HepG2 (cell line): ENCODE measurements around the gene OASL. TPM values are rescaled to one million over a fixed set of nuclear protein-coding genes. Genes with fewer than 3 reads are reported as not detected.

Experiments used
- BCL6 ChIP-seq: IDR thresholded peaks from 2 replicates; pipeline ENCODE4 v1.6.1; 2016; ENCODE audit warnings: missing genetic modification reagents, missing compliant biosample characterization
- HNRNPL ChIP-seq: fragments of 200-400 bp; formaldehyde crosslinking; IDR thresholded peaks from 2 replicates; pipeline ENCODE4 v1.6.1; 2017; ENCODE audit warnings: mild to moderate bottlenecking, low read depth, low read length
- IRF9 ChIP-seq: sonication (generic); formaldehyde crosslinking; IDR thresholded peaks from 2 replicates; pipeline ENCODE4 v1.8.0; 2022; ENCODE audit warnings: missing genetic modification reagents, mild to moderate bottlenecking, borderline replicate concordance
- KDM3A ChIP-seq: IDR thresholded peaks from 2 replicates; pipeline ENCODE4 v1.6.1; 2018; ENCODE audit warnings: low read depth, missing compliant biosample characterization
- MBNL3 ChIP-seq: fragments of 250-450 bp; sonication (Bioruptor Pico); conservative IDR thresholded peaks from 2 replicates; pipeline ENCODE4 v1.8.0; 2022; ENCODE audit warnings: mild to moderate bottlenecking, inconsistent platforms
- PAF1 ChIP-seq: IDR thresholded peaks from 2 replicates; pipeline ENCODE4 v1.6.1; 2016; ENCODE audit warnings: missing genetic modification reagents, missing compliant biosample characterization
- POLR2AphosphoS5 ChIP-seq: IDR thresholded peaks from 2 replicates; pipeline ENCODE4 v1.6.1; 2012; ENCODE audit warnings: low read depth, low read length
- POLR2G ChIP-seq: fragments of 200-400 bp; formaldehyde crosslinking; IDR thresholded peaks from 2 replicates; pipeline ENCODE4 v1.6.1; 2018; ENCODE audit warnings: mild to moderate bottlenecking, low read depth, low read length, moderate library complexity
- RBM22 ChIP-seq: fragments of 200-400 bp; formaldehyde crosslinking; optimal IDR thresholded peaks from 2 replicates; pipeline ENCODE3; 2017; ENCODE audit warnings: mild to moderate bottlenecking, low read length, moderate library complexity
- RNF219 ChIP-seq: sonication (generic); formaldehyde crosslinking; IDR thresholded peaks from 2 replicates; pipeline ENCODE4 v1.5.0; 2020; ENCODE audit warnings: mild to moderate bottlenecking, missing genetic modification reagents
- SALL2 ChIP-seq: sonication (generic); formaldehyde crosslinking; IDR thresholded peaks from 2 replicates; pipeline ENCODE4 v1.8.1; 2023; ENCODE audit warnings: mild to moderate bottlenecking, missing genetic modification reagents, inconsistent platforms
- ZNF207 ChIP-seq: fragments of 450-650 bp; IDR thresholded peaks from 2 replicates; pipeline ENCODE4 v1.6.1; 2016; ENCODE audit warnings: antibody characterized with exemption, borderline replicate concordance
- ZNF263 ChIP-seq: sonication (generic); formaldehyde crosslinking; IDR thresholded peaks from 2 replicates; pipeline ENCODE4 v1.4.0; 2020; ENCODE audit warnings: missing genetic modification reagents
- ZNF292 ChIP-seq: sonication (generic); formaldehyde crosslinking; IDR thresholded peaks from 2 replicates; pipeline ENCODE4 v1.8.1; 2022; ENCODE audit warnings: mild to moderate bottlenecking, low read depth, missing genetic modification reagents, borderline replicate concordance
- ZNF572 ChIP-seq: sonication (generic); formaldehyde crosslinking; IDR thresholded peaks from 2 replicates; pipeline ENCODE4 v1.5.1; 2020; ENCODE audit warnings: mild to moderate bottlenecking, missing genetic modification reagents
- polyA plus RNA-seq, 8 experiments: library from polyadenylated mRNA; depleted of rRNA in 3 of 8; stranded (reverse) in 7 of 8; unstranded in 1 of 8; fragments of >200 nt; fragmentation: Illumina TruSeq in 4 of 8; extraction: Trizol in 4 of 8; gene quantifications; 2 replicates each; pipeline versions ENCODE4 v1.2.1 to v1.2.3, GENCODE V29; 2011 to 2016; ENCODE audit warnings: low read depth in 4 of 8, missing spikeins in 1 of 8, mixed read lengths in 1 of 8; ENCODE audit not compliant: insufficient read depth in 1 of 8
- total RNA-seq, 5 experiments: library from RNA; depleted of rRNA; stranded (reverse); fragments of >200 nt; fragmentation: Illumina TruSeq; extraction: Trizol; gene quantifications; 2 replicates each; pipeline ENCODE4 v1.2.3, GENCODE V29; 2016; ENCODE audit warnings: low read depth in 1 of 5
- TF ChIP-seq, protein P1 (sequence below): sonication (generic); formaldehyde crosslinking; IDR thresholded peaks from 2 replicates; pipeline ENCODE4 v1.4.0; 2020; ENCODE audit warnings: missing genetic modification reagents, mild to moderate bottlenecking, borderline replicate concordance
- TF ChIP-seq, protein P2 (sequence below): sonication (generic); formaldehyde crosslinking; IDR thresholded peaks from 2 replicates; pipeline ENCODE4 v1.4.0; 2020; ENCODE audit warnings: missing genetic modification reagents

The OASL gene
- total and polyA plus RNA-seq, 2 of the 13 experiments (the other 11 are each of a cell fraction or from before 2014, with no cell fraction given) = 0.11 to 0.22 TPM

DNA sequence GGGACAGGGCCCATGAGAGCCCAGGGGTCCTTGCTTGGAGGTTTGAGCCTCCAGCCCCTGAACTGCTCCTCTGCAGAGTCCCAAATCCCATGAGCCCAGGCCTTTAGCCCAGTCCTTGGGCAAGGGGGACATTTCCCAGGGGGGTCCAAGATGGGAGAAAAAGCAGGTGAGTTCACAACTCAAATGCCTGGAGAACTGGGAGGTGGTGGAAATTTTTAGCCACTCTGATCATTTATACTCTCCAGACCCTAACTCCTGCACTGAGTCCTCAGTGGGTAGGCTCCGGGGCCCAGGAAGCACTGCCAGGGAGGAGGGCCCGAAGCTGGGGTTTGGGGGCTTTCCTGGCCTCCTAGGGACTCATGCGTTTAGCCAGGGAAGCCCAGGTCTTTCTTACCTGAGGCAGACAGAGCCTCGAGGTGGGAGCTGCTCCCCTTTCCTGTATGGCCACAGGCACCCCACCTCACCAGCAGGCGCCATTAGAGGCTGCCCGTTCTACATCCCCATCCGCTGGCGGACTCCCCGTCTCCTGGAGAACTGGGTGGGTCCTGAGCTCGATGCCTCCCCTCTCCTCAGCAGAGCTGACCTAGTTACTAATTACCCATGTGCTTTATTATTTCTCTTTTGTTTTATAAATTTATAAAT is 59.7 kb downstream of the OASL start (continued):
- TF ChIP-seq MBNL3 (CRISPR knock-in tag) (0 out of 2 replicates have a peak, but pooled peaks have one; percentile 33), RBM22 (peak; percentile 78), RNF219 (peak; percentile 16; the same call in 1 of the 2 replicates), HNRNPL (0 out of 2 replicates have a peak, but pooled peaks have one; percentile 58), BCL6 (no peak), SALL2 (CRISPR knock-in tag) (0 out of 2 replicates have a peak, but pooled peaks have one; percentile 13), POLR2AphosphoS5 (peak; percentile 61; the same call in 1 of the 2 replicates), POLR2G (peak; percentile 71), ZNF263 (CRISPR knock-in tag) (0 out of 2 replicates have a peak, but pooled peaks have one; percentile 39), PAF1 (CRISPR knock-in tag) (0 out of 2 replicates have a peak, but pooled peaks have one; percentile 38), ZNF572 (CRISPR knock-in tag) (peak; percentile 26; the same call in 1 of the 2 replicates), ZNF207 (no peak), KDM3A (CRISPR knock-in tag) (no peak), IRF9 (0 out of 2 replicates have a peak, but pooled peaks have one; percentile 6), ZNF292 (no peak)
- TF ChIP-seq, protein P1, sequence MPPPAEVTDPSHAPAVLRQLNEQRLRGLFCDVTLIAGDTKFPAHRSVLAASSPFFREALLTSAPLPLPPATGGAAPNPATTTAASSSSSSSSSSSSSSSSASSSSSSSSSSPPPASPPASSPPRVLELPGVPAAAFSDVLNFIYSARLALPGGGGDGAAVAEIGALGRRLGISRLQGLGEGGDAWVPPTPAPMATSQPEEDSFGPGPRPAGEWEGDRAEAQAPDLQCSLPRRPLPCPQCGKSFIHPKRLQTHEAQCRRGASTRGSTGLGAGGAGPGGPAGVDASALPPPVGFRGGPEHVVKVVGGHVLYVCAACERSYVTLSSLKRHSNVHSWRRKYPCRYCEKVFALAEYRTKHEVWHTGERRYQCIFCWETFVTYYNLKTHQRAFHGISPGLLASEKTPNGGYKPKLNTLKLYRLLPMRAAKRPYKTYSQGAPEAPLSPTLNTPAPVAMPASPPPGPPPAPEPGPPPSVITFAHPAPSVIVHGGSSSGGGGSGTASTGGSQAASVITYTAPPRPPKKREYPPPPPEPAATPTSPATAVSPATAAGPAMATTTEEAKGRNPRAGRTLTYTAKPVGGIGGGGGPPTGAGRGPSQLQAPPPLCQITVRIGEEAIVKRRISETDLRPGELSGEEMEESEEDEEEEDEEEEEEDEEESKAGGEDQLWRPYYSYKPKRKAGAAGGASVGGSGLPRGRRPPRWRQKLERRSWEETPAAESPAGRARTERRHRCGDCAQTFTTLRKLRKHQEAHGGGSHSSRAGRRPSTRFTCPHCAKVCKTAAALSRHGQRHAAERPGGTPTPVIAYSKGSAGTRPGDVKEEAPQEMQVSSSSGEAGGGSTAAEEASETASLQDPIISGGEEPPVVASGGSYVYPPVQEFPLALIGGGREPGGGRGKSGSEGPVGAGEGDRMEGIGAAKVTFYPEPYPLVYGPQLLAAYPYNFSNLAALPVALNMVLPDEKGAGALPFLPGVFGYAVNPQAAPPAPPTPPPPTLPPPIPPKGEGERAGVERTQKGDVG (CRISPR knock-in tag) = peak; percentile 0; the same call in 1 of the 2 replicates
- TF ChIP-seq, protein P2, sequence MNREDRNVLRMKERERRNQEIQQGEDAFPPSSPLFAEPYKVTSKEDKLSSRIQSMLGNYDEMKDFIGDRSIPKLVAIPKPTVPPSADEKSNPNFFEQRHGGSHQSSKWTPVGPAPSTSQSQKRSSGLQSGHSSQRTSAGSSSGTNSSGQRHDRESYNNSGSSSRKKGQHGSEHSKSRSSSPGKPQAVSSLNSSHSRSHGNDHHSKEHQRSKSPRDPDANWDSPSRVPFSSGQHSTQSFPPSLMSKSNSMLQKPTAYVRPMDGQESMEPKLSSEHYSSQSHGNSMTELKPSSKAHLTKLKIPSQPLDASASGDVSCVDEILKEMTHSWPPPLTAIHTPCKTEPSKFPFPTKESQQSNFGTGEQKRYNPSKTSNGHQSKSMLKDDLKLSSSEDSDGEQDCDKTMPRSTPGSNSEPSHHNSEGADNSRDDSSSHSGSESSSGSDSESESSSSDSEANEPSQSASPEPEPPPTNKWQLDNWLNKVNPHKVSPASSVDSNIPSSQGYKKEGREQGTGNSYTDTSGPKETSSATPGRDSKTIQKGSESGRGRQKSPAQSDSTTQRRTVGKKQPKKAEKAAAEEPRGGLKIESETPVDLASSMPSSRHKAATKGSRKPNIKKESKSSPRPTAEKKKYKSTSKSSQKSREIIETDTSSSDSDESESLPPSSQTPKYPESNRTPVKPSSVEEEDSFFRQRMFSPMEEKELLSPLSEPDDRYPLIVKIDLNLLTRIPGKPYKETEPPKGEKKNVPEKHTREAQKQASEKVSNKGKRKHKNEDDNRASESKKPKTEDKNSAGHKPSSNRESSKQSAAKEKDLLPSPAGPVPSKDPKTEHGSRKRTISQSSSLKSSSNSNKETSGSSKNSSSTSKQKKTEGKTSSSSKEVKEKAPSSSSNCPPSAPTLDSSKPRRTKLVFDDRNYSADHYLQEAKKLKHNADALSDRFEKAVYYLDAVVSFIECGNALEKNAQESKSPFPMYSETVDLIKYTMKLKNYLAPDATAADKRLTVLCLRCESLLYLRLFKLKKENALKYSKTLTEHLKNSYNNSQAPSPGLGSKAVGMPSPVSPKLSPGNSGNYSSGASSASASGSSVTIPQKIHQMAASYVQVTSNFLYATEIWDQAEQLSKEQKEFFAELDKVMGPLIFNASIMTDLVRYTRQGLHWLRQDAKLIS (CRISPR knock-in tag) = no peak; the same call in 1 of the 2 replicates
